HG03520 (cell line): ENCODE data around the gene DTNB.

ENCODE experiments used
- ATAC-seq: cut with Tn5 transposase; IDR thresholded peaks from one replicate; pipeline ENCODE4 v1.9.1; 2021; ENCODE audit warnings: mild to moderate bottlenecking, moderate library complexity; ENCODE audit not compliant: unreplicated experiment

DTNB gene

DNA sequence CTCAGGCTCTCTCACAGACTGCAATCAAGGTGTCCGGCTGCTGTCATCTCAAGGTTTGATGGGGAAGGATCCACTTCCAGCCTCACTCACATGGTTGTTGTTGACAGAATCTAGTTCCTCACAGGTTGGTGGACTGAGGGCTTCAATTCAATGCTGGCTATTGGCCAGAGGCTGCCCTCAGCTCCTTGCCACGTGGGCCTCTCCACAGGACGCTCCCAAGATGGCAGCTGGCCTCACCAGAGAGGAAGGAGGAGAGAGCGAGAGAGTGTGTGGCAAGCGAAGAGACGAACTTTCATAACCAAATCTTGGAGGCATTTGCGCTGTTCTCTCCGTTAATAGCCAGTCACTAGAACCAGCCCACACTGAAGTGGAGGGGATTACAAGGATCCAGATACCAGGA is 318.1 kb downstream of the DTNB start:
- no peak for ATAC-seq

DNA sequence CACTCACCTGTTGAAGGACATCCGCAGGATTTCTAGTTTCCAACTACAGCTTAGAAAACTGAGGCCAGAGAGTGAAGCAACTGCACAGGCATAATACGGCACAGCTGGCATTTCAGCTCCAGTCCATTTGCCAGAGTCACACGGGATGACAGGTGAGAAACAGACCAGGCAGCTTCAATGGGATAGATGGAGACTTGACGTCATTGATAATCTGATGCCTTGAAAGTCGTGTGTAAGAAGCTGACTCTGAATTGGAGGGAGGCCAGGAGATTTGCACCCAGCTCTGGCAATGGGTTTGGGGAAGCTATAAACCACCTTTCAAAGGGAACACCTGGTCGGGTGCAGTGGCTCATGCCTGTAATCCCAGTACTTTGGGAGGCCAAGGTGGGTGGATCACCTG is 319.3 kb downstream of the DTNB start:
- ATAC-seq = no peak

DNA sequence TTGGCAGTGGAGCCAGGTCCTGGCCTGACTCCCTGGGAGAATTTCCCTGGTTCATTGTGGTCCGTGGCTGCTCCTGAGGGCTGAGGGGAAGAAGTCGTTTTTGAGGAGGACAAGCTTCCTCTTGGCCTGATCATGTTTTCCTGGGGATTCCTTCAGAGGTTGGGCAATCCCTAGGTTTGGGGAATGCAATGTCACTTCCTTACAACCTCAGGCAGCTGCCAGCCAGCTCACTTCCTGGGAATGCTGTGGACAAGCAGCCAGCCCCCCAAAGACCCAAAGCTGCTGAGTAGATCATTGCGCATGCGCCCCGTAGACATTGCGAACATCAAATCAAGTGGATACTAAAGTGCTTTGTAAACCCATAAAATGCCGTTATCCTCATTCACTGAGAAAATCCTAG is 324.0 kb downstream of the DTNB start:
- no peak for ATAC-seq

DNA sequence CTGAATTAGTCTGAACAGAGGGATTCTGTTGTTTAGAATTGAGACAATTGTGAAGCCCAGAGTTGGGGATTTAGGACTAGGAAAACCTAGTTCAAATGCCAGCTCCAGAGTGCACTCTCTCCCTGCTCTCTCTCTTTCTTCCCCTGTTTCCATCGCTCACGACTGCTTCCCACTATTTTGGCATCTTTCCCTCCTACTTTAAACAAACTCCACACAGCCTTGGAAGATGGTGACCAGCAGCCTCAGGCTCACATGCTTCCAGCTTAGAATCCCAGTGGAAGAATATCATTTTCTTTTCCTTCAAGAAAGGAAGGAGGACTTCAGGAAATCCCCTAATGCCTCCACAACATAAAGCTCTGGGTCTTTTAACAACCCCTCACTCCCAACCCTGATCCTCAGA is 325.5 kb downstream of the DTNB start:
- ATAC-seq = no peak

DNA sequence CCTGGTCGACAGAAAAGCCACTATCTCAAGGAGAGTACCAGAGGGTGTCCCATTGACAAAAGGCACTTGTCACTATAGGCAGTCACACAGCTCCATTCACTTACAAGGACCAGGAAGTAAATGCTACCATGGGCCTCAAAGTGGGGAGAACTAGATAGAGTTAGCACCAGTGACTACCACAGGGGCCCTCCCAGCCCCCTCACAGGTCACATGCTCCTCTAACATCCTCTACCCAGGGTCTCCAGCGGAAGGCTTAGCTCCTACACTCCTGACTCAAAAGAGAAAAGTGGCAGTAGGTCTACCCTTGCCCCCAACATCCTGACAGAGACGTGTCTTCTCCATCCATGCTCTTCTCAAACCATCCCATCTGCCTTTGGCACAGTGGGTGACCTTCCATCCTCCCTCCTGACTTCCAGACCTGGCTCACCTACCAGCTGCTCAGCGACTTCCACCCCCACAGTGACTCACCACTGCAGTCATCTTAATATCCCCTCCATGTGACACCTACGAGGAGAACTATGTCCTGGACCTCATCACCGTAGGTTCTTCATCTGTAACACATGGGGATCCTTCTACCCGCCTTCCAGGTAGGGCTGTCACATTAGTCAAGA is 326.1 kb downstream of the DTNB start:
- no peak for ATAC-seq

DNA sequence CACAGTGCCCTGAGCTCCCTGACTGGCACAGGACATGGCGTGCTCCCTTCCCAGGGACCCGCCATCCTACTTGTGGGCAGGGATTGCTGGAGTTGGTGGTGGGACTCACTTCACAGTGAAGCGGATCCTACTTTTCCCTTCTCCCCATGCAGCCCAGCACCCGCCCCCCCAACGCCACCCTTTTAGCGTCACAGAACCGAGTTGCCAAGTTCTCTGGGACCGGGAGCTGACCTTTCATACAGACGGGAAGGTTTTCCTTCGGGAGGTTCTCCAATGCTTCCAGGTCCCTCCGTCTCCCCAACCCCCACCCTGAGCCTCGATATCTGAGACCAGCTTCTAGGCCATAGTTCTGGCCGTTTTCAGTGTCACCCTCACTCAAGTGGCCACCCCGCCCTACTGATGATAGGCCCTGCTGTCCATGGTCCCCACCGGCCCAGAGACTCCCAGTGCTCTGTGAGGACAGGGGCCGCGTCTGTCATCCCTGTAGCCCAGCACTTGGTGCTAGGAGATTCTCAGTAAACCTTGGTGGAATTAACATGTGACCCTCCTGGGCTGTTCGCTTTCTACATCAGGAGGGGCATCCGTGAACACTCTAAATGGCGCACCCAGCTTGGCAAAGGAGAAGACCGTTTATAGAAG is 330.1 kb downstream of the DTNB start:
- ATAC-seq = no peak

DNA sequence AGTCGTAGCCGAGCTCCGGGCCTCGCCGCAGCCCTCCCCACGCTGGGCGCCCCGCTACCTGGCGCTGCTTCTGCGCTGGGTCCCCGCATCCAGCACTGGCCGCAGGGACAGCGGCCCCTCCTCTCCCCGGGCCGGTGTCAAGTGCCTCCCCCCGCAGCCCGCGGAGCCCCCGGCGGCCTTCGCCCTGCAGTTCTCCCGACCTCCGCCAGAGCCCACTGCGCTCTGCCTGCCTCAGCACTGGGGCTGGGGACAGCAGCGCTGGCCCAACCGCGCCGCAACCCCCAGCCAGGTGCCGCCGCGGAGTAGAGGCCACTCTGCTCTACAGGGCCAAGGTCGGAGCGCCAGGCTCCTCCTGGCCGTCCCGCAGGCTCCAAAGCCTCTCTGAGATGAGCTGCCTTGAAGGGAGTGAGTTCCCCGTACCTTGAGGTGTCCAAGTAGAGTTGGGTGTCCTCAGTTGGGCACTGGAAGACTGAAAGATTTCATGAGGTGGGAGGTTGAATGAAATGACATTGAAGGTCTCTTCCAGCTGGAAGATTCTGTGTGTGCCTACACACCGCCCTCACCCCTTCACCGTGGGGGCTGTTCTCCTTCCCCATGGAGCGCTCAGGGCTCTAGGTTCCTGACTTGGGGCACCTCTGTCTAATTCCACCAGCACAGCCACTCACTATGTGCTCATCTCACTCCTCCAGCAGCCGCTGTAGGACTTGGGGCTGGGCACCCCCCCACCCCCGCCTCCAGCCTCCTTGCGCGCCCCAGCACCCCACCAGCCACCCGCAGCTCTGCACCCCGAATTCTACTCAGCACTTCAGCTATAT is 330.8 kb downstream of the DTNB start:
- peak; percentile 84 for ATAC-seq

DNA sequence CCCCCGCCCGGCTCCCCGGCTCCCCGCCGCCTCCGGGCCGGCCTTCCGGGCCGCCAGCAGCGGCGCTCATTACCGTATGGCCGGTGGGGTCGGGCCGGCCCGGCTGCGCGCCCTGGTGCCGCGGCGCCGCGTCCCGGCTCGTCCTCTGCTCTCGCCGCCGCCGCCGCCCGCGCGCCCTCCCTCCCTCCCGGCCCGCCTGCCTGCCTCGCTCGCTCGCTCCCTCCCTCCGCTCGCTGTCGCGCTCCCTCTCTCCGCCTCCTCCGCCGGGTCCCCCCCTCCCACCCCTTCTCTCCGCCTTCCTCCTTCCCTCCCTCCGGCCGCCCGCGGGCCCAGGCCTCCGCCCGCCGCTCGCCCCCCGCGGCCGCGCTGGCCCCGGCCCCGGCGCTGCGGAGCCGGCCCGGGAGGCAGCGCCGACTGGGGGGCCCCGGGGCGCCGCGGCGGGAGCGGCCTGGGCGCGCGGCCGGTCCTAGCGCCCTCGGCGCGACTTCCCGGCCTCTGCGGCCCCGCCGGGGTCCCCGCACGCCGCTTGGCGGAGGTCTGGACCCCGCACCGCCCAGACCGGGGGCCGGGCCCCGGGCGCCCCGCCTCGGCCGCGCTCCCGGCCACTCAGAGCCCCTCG is 331.5 kb downstream of the DTNB start, which contains the start of gene DNMT3A:
Gene DNMT3A (minus strand): TSS at position 173 of the 619 bp plus-strand sequence. CDS start 27,941 bp downstream, outside the sequence.
- ATAC-seq = peak; percentile 29

DNA sequence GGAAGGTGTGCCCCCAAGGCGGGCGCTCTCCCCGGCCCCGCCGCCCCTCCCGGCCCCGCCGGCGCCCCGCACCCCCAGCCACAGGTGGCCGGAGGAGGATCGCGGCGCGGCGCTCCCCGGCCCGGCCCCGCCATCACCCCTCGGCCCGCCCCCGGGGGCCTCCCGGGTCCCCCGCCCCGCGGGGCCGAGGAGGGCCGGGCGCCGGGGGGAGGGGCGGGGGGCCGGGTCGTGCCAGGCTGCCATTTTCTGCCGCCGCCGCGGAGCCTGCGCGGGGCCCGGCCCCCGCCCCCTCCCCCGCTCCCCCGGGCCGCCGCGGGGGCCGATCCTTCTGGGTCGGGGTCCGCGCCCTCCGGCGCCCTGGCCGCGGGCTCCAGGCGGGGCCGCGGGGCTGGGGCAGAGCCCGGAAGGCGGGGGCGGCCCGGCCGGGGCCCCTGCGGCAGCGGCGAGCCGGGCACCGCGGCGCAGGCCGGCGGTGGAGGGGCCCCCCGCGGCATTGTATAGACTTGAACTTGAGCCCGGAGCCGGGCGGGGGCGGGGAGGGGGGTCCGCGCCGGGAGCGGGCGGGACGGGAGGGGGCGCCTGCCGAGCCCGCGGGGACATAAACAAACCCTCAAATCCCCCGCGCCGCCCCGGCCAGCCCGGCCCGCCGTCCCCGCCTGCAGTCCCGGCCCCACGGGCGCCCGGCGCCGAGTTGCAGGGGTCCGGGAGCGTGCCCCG is 332.2 kb downstream of the DTNB start:
- ATAC-seq = peak; percentile 13

DNA sequence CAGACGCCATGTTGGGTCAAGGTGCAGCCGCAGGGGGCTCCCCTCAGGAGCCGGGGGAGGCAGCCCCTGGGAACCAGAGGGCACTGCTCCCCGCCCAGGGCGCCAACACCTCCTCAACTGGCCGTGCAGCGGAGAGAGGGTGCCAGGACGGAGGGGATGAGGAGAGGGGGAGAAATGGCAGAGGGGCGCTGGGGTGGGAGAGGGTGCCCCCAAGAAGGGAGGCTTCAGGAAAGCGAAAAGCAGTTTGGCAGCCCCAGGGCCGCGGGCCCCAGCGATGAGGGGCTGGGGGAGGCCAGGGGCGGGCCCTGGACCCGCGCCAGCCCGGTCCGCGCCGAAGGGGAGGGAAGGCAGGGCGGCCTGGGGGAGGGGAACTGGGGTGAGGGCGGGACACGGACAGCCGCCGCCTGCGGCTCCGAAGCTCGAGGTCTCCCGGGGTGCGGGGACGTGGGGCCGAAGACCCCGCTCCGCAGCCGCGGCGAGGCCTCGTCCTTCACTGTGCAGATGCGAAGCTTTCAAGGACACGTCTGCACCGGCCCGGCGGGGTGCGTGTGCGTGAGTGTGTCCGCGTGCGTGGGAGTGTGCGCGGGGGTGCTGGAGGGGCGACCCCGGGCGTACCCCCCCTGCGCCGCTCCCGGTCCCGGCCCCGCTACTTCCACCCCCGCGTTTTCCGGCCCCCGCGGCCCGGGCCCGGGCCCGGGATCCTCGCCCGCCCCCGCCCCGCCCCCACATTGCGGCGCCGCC is 333.0 kb downstream of the DTNB start:
- no peak for ATAC-seq

DNA sequence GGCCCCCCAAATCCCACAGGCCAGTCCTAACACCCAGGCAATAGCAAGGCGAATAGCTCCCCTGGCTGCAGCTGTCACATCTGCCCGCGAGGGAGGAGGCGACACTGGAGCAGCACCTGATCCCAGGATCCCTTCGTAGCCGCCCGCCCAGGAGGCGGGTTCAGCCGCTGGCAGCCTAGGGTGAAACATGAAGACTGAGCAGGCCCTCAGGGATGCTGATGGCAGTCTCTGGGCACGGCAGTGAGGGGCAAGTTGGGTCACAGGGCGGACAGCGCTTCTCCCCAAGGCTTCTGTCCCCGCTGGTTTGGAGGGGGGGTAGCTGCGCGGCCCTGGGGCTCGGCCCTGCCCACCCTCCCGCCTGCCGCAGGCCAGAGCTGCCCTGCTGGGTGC is 333.6 kb downstream of the DTNB start:
- ATAC-seq = no peak

DNA sequence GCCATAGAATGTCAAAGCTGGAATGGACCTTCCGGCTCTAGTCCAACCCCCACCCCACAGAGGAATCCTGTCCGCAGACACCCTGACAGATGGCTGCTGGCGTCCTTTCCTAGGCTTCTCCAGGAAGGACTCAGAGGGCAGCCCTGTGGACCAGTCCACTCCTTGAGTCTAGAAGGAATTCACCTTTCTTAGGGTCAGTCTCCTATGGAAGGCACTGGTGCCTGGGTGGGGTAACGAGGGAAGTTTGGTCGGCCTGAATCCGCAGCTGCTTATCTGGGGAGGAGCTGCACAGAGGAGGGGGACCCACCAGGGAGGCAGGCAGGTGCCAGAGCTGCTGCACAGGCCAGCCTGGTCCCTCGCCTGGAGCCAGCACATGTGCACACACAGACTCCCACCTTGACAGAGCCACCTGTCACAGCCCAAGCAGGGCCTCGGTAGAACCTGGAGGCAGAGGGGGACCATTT is 334.1 kb downstream of the DTNB start:
- ATAC-seq = no peak

DNA sequence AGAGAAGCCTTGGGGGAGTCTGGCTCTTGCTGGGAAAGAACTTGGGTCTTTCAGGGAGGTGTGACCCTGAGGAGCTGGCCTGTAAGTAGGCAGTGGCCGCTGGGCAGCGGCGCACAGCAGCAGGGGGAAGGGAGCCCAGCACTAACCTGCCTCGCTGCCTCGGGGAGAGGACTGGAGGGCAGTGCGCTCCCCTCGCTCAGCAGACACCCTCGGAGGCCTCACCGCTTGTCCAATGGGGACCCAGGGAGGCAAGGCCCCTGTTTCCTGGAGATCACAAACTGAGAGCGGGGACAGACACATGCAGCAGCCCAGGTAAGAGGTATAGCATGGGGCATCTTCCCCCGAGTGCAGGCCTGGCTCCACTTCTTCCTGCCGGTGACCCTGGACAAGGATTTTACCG is 335.0 kb downstream of the DTNB start:
- ATAC-seq = no peak

DNA sequence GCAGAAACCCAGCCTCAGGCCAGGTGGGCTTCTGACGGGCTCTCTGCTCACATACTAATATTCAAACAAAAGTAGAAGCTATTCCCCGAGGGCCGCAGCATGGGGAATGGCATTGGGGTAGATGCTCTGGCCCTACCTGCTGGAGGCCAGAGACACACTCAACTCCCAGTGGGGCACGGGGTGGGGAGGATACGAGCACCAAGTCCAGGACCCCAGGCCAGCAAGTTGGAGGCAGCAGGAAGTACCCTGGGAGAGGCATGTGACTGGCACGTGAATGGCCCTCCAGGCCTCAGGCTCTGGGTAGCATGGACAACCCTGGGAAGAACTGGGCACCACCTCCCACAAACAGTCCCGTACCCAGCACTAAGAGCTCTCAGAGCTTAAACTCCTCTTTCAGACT is 335.5 kb downstream of the DTNB start:
- ATAC-seq = no peak

DNA sequence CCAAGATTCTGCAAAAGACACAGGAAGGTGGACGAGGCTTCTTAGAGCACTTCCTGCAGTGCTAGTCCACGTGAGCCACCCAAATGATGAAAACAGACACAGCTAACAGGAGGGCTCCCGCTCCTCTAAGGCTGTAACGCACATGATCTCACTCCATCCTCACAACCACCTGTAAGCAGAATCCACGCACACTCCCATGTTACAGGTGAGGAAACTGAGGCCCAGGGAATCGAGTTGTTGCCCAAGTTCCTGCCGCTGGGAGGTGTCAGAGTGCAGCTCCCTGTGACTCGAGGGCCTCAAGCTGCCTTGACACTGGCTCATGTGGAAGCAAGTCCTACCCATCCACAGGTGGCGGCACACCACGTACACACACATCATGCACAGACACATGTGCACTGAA is 336.1 kb downstream of the DTNB start:
- no peak for ATAC-seq

DNA sequence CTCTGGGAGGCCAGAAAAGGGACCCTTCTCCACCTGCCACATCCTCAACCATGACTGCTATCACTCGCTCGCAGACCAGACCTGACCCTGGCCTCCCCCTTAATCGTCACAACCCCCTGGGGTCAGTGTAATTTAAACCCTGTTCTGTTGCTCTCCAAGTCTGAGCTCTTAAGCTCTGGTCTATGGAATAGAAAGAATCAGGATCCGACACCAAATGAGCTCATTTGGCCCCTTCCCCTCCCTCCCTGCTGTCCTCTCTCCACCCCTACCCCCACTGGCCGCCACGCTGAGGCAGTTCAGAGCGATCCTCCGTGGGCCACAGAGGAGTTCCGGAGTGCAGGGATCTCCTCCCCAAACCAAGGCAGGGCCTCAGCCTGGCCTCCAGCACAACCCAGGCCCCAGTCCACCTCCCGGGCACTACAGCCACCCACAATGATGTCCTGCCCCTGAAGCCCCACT is 337.0 kb downstream of the DTNB start:
- no peak for ATAC-seq

DNA sequence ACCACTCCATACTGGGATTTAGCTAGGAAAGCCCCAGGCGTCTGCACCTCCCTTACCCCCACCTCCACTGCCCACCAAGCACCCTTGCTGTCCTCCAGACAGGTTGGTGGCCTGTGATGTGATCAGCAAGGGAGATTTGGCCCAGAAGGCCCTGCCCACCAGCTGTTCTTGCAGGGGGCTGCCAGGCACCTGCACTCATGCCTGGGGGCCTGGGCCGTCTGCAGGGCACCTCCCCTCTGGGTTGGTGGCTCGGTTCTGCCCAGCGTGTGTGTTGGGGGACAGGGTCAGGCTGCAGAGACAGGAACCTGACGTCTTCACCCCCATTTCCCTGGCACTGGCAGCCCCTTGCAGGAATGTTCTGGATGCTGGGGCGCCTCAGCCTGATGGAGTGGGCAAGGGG is 337.4 kb downstream of the DTNB start:
- no peak for ATAC-seq

DNA sequence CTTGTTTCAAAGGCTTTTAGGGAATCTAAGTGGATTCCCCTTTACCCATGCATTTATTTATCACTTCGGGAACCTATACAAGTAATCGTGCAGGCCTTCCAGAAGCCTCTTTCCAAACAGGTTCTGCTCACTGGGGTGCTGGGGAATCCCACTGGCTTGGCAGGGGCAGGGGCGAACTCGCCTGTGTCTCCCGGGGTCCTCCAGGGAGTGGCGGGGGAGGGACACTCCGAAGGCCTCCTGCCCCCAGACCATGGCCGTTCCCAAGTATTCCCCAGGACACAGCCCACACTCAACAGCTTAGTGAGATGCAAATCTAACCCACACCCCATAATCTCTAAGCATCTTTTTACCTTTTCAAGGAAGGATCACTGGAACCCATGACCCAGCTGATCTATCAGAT is 338.2 kb downstream of the DTNB start:
- no peak for ATAC-seq

DNA sequence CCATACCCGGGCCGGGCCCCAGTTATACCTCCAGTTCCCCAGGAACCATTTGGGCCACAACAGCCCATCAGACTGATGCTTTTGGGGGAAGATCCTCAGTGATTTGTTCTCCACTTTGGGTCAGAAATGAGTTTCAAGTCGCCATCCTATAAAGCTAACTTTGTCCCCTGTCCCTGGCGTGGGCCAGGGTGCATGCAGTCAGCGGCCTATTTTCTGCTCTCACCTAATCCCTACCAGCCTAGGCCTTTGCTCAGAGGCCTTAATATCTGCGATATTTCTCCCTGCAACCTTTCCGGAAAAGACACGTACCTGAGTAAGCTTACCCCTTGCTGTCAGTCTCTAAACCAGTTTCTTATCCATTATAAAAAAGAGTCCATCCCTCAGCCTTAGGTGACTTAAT is 338.9 kb downstream of the DTNB start:
- ATAC-seq = no peak

DNA sequence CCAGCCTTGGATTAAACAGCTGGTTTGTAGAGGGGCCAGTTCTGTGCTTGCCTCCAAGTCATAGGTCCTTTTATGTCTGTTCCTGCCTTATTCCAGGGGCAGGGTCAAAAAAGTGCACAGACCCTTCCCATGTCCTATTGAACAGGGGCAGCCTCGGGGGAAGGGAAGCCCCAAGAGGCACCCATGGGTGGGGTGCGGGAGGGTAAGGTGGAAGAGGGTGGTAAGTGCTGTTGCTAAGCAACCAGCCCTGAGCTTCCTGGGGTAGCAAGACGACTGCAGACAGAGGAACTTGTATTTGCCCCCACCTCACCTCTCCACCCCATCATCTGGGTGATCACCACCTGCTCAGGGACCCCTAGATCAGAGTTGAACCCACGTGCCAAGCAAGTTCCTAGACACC is 339.4 kb downstream of the DTNB start:
- no peak for ATAC-seq
